Medulla oblongata (tissue), 1 donor: ENCODE measurements around the gene STRIP1.
A peak's percentile ranks its signal among the peaks of the same experiment; 100 is the strongest.

Experiments
- DNase-seq: peaks from one replicate; pipeline ENCODE4 v3.0.0-alpha.2; 2015; ENCODE audit errors: extremely low spot score

STRIP1 gene

DNA sequence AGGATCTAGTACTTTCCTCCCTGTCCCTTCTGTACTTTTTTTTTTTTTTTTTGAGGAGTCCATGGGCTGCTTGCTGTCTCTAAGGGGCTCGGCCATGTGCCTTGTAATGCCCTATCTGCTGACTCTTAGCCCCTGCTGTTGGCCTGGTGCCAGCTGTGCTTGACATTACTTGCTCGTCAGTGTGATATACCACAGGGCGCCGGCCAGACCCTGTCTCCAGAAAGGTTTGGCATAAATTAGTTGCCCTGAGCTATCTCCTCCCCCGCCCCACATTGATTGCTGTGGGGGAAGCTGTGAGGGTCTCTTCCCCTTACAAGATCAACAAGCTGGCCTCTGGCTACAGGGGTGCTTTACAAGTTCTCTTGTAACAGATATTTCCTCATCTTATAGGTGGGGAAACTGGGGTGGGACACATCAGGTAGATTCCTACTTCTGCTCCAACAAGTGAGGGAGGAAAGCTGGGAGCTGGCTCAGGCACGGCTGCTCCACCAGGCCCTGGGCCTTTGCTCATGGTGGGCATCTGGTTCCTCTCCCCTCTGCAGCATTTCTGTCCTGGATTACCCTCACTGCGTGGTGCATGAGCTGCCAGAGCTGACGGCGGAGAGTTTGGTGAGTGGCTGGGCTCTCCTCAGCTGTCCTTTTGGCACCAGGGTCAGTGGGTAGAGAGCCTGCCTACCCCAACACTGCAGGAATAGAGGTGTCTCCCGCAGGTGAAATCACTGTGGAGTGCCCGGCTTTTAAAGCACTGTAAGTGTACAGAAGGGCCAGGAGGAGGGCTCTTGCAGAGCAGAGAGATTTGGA lies 15.6 kb downstream of the STRIP1 start:
- DNase-seq, result no peak

DNA sequence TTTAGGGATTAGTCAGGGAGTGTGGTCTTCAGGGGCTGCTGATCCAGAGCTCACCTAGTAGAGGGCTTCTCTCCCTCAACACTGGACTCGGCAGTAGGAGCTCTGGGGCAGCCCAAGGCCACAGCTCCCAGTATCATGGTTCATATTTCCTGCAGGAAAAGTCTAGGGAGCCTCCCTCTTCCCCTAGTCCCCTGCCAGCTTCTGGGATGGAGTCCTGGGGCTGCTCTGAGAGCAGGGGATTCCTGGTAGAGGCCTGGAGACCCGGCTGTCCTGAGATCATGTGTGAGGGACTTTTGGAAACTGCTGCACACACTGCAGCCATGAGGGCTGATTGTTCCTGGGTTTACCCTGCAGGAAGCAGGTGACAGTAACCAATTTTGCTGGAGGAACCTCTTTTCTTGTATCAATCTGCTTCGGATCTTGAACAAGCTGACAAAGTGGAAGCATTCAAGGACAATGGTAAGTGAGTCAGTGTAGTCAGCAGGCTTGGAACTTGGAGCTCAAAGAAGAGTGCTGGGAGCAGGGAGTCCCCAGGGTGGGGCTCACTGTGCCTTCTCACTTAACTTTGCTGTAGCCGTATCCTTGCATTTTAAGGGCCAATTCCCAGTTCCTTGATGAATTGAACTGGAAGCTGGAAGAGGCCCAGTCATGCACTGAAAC lies 16.3 kb downstream of the STRIP1 start:
- DNase-seq, result no peak

DNA sequence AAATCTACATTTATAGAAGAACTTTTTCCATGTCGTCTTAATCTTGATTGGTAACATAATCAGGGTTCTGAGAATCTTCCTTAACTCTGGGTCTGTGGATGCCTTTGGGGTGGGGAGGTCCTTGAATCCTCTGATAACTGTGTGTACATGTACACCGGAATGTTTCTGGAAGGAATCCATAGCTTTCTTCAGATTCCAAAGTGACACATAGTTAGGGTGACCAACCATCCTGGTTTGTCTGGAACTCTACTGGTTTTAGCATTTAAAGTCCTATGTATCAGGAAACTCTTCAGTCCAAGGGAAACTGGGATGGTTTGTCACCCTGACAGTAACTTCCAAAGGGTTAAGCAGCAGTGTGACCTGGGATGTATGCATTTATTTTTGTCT lies 16.8 kb downstream of the STRIP1 start:
- DNase-seq, result no peak

DNA sequence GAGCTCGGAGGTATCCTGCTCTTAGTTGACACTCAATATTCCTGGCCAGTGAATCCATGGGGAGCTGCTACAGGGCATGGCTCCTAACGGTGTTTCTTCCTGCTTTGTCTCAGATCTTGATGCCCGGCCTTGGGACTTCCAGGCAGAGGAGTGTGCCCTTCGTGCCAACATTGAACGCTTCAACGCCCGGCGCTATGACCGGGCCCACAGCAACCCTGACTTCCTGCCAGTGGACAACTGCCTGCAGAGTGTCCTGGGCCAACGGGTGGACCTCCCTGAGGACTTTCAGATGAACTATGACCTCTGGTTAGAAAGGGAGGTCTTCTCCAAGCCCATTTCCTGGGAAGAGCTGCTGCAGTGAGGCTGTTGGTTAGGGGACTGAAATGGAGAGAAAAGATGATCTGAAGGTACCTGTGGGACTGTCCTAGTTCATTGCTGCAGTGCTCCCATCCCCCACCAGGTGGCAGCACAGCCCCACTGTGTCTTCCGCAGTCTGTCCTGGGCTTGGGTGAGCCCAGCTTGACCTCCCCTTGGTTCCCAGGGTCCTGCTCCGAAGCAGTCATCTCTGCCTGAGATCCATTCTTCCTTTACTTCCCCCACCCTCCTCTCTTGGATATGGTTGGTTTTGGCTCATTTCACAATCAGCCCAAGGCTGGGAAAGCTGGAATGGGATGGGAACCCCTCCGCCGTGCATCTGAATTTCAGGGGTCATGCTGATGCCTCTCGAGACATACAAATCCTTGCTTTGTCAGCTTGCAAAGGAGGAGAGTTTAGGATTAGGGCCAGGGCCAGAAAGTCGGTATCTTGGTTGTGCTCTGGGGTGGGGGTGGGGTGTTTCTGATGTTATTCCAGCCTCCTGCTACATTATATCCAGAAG lies 19.4 kb downstream of the STRIP1 start:
- DNase-seq, result peak; percentile 73

DNA sequence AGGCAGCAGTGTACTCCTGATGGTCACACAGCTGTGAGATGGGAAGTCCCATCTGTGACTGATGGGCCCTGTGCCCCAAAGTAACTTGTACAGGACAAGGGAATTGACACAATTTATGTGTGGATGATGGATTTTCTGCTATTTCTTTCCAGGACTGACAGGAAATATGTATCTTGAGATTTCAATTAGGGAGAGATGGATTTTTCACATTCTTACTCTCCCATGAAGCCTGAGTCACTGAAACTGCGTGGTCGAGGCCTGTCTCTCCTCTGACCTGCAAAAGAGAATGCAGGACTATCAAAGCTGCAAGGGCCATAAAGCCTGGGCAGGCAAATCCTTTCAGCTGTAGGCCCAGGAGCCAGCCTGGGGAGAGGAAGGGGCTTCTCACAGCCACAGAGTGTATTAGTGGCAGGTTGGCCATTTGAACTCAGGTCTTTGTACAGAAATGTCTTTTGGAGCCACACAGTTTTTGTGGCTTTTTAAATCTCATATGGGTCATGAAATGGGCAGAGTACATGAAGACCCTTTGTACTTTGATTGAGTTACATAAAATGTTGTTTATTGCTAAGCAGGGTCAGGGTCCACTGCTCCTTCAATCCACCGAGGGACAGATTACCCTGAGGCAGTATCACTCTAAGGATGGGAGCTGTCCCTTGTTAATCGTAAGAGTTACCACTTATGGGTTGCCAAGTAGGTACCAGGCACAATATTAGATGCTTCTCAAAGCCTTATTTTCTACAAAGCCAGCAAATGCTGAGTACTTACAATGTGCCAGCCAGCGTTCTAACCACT lies 21.3 kb downstream of the STRIP1 start:
- DNase-seq, result no peak

DNA sequence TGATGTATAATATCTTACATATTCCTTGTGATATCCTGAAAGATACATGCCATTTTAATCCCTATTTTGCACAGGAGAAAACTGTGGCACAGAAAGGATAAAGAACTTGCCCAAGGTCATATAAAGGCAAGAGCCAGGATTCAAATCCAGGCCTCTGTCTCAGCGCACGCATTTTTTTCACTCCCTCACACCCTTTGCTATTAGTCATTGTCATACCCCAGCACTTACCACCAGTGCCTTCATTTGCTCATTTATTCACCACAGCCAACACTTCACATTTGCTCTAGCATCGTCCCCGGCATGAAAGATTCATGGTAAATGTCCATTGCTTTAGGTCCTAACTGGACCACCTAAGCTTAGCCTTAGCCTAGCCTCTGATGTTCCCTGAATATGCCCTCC lies 21.9 kb downstream of the STRIP1 start:
- DNase-seq, result no peak

DNA sequence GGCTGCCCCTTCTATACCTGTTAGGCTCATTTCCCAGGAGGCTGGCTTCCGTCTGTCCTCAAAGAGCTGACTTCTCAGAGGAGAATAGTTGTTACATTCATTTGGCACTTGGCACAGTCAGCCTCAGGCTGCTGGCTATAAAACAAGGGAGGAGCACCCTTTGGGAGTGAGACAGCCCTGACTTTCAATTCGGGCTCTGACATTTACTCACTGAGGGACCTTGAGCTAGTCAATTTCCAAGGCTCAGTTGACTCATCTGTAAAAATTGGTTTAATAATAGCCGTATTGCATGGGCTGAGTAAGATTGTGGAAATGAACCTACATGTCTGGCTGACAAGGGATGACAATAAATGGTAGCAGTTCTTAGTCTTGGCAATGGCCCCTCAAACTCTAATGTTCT lies 22.4 kb downstream of the STRIP1 start:
- DNase-seq, result no peak

DNA sequence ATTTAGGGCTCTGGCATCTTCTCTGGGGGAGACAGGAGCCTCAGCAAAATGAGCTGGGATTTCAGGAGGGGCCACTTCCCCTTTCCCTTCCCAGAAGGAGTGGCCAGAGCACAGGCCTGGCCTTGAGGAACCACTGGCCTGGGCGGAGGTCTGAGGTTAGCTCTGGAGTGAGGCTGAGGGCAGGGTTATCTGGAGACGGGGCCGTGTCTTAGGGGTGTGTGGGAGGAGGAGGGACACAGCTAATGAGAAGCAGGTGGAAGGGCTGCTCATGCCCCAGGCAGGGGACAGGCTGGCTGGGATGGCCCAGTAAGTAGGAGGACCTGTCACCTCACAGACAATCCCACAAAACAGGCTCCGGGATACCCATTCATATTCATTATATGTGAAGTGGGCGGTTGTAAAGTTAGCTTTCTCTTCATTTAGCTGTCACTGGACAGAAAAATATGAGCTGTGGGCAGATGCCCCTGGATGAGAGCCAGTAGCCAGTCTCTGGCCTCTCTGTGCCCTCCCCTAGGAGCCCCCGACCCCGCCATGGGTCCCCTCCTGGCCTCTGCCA lies 23.6 kb downstream of the STRIP1 start:
- no peak for DNase-seq

DNA sequence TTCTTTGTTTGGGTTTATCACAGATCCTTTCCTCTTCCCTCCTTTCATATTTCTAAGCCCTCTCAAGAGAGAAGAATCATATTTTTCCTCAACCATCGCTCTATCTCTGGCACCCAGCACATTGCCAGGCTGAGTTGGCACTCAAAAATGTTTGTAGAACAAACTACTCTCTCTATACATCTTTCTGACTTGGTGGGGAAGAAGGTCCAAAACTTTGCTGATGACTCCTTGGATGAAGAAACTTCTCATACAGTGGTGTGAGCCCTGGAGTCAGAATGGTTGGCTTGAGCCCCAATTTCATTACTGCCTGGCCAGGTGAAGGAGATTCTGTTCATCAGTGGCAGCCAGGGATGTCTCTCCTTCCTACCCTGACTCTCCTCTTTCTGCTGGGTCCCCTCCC lies 24.2 kb downstream of the STRIP1 start:
- no peak for DNase-seq

DNA sequence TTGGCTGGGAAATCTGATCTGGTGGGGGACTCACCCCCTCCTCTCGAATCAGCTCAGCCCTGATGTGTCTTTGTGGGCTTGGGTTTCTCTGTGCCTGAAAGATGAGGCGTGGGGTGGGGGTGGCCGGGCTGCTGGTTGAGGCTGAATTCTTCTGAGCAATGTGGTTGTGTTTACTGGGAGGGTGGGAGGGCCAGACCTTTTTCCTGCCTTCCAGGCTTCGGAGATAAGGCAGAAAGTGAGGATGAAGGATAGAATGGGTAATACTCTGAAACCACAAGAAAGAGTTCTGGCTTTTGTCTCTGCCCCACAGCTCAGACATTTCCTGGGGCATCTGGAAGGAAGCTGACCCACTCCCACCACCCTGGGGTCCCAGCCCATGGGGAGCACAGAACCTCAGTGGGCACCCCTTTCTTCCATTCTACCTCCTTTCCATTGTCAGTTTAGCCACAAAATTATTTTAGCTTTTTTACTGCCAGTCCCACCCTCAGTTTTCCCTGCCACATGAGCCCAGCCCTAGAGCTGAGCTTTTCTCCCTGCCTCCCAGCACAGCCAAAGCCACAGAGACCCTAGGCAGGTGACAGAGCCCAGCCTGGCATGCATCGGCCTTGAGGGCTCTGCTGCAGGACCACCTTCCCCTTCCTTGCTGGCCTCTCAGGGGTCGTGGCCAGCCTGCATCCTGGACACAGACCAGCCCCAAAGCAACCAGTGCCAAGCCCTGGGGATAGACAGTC lies 24.9 kb downstream of the STRIP1 start:
- DNase-seq, result no peak

DNA sequence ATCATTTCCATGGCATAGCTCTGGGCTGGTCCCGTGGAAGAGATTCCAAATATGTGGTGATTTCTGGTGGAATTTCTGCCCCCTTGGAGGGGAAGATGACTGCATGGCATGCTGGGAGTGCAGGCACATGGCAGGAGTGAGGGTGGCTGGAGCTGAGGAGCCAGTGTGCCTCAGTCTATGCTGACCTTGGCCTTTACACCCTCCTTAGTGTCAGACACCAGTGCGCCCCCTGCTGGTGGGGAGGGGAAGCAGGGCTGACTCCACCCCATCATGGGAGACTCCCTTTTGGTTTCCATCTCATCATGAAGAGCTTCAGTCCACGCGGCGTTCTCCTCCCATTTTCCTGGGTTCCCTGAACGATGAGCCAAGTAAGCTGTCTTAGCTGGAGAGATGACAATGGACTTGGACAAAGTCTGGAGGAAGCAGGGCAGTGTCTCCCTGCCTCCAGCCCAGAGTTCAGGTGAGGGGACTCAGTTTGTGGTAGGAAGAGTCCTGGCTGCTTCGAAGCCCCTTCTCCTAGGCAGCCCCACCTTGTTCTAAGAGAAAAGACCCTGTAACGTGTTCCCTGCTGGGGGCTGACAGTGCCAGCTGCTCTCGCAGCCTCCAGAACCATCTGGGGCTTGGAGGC lies 25.7 kb downstream of the STRIP1 start:
- no peak for DNase-seq

DNA sequence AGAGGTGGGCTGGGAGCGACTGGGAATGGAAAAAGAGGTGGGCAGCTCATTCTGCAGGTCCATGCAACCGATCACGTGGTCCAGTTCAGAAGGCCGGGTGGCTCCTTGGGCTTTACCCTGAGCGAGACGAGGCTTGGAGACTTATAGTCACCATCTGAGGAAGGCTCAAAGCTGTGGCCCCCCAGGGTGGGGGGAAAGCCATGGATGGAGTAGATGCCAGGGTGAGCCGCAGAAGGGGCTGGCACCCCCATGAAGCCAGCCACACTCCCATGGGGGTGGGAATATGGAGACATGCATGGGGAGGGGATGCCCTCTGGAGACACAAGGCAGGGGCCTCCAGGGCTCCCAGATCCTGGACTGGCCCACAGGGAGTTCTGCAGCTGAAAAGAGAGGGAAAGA lies 26.2 kb downstream of the STRIP1 start:
- no peak for DNase-seq

DNA sequence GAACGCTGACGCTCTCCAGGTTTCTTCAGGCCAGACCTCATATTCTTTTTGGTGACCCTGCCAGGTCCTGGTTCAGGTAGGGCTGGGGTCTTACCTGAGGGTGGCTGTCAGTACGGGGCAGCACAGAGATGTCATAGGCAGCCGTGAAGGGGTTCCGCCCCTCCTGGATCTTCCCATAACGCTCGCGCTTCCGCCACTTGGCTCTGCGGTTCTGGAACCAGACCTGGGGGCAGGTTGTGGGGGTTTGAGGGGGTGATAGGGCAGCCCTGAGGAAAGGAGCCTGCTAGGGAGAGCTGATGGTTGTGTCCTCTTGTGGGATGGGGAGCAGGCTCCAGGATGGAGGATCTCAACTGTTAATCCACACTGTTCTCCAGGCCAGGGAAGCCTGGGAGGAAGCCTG lies 26.9 kb downstream of the STRIP1 start:
- DNase-seq, result no peak

DNA sequence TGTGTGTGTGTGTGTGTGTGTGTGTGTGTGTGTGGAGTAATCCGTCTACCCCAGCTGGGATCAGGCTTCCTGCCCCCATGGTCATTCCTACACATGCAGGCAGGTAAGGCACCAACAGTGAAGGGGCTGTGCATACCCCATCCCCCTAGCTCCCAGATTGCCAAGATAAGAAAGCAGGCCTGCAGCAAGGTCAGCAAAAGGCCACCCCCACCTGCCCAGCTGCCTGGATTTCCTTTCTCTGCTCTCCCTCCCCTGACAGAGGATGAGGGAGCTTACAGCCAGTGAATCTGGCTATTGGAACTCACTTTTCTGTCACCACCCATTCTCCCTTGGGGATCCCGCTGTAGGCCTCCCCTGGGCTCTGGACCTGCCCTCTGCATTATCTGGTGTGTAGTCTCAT lies 28.2 kb downstream of the STRIP1 start:
- DNase-seq, result no peak

DNA sequence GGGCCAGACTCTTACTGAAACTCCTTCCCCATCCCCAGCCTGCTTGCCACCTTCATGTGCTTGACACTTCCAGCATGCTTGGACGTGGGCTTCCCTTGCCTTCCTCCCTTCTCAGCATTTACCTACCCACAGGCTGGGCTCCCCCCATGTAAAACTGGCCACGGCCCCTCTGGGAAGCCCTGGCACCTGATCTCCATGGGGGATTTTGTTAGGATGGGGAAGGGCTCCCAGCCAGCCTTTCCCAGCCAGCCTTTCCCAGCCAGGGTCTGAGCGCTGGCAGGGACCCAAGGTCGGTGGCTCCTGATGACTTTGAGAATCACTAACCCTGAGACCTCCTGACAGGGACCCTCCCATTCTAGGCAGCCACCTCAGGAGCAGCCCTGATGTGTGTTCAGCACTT lies 29.4 kb downstream of the STRIP1 start:
- DNase-seq, result no peak

DNA sequence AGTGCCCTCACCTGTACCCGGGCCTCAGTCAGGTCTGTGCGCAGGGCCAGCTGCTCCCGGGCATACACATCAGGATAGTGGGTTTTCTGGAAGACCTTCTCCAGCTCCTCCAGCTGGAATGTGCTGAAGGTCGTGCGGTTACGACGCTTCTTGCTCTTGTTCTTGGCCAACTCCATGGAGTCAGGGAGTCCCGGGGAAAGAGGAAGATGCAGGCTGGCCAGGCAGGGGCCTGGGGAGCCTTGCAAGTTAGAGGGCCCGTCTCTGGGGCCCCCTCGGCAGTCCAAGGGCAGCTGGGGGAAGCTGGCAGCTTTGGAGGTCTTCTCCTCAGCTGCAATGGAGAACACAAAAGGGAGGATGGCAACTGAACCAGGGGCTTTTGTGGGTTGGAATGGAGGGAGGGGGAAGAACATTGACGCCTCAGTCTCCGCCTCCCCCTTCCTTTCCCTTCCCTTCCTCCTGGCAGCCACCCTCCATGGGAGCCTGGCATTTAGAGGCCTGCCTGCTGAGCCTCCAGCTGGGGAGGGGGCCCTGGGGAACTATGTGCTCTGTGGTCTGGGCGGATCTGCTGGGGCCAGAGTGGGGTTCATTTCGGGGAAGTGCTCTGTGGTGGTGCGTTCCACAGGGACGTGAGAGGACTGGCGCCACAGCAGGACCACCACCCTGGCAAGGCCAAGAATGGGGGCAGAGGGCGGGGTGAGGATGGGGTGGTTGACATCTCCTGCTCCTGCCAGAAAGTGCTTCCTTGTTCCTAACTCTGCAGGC lies 30.3 kb downstream of the STRIP1 start:
- DNase-seq, result no peak

DNA sequence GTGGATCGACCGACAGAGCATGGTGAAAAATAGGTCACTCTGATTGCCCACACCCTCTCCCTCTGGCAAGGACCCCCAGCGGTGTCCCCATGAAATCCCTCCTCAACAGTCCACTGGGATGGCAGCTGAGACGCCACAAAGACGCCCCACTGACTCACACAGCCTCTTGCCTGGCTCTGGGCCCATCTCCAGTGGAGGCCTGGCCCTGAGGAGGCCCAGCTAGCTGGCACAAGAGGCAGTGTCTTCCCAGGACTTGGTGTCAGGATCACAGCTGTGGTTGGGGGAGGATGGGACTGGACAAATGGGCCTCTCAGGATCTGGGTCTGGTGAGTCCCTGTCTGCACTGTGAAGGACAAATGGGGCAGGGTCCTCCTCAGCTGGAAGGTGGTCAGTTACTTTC lies 31.4 kb downstream of the STRIP1 start:
- no peak for DNase-seq

DNA sequence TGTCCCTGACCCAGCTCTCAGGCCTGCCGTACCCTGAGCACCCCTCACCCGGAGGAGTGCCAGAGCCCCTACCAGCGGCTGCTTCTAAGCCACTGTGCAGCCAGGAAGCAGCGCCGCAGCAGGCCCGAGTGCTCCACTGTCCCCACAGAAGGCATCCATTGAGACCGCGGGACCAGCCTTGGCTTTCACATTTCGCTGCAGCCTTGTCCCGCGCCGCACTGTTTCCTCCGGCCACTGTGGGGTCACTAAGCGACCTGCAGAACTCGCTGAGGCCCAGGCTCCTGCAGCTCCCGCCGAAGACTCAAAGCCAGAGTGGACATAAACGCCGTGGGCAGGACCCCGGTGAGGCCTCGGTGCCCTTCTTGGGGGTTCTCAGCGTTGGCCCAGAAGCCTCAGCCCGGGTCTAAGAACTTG lies 33.1 kb downstream of the STRIP1 start:
- DNase-seq, result no peak

DNA sequence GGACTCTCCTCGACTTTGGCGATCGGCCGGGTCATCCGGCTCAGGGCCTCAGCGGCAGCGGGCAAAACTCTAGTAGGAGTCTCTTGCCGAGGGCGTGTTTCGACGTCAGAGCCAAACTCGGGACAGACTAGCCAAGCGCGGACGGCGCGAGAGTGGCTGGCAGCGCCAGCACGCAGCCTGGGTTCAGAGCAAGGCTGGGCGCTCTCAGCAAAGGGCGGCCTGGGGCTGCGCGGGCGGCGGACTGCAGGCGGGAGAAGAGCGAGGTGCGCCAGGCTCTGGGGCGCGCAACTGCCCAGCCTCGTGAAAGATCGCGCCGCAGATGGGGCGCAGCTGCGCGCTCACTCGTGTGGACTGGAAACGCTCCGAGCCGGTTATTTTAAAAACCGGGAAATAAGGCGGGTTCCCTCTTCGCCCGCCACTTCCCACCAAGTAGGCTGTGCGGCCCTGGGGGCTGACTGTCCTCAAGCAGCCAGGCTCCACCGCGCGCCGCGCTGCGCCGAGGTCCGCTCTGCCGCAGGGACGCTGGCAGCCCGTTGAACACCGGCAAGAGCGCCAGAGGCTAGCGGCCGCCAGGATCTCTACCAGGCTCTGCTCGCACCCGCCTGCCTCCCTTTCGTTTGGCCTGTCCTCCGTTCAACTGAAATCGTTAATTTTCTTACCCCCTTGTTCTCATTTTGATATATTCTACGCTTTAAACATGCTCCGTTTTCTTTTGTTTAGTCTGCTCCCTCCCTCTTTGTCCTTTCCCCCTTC lies 33.6 kb downstream of the STRIP1 start:
- DNase-seq, result no peak
